HG03175 (cell line): Measurements from ENCODE around the gene FGD2.
"Not testable (repeated sequence)": the region's sequence is repeated elsewhere in the genome, so short reads cannot be mapped to it uniquely, and the experiment has no call there.

Experiments used
- ATAC-seq: cut with Tn5 transposase; IDR thresholded peaks from one replicate; pipeline ENCODE4 v1.9.1; 2021; ENCODE audit warnings: mild to moderate bottlenecking, moderate library complexity; ENCODE audit not compliant: unreplicated experiment

Gene FGD2

GRCh38 chr6:37057128-37057471, 51.6 kb downstream of the FGD2 start:
- no peak for ATAC-seq

GRCh38 chr6:37057678-37058077, 52.2 kb downstream of the FGD2 start:
- ATAC-seq: no peak

DNA sequence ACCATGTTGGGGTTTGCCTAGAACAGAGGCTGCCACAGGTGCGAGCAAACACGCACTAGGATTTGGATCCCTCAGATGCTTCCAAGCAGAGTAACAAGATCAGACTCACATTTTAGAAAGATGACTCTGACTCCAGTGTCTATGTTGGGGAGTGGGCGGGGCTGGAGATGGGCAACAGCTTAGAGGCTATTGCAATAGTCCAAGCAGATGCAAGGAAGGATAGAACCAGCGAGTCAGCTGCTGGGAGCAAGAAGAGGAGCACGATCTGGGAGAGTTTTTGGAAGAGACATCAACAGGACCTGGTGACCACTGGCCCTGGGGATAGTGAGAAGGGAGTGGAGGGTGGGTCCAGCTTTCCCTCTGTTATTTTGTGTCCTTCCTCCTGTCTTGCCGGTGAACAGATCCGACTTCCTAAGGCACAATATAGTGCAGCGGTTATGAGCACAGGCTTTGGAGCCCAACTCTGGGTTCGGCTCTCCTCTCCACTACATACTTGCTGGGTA, 52.7 kb downstream of the FGD2 start:
- no peak for ATAC-seq

GRCh38 chr6:37058984-37059343, 53.5 kb downstream of the FGD2 start:
- not testable (repeated sequence) for ATAC-seq

GRCh38 chr6:37059344-37060194, 54.1 kb downstream of the FGD2 start:
- ATAC-seq: no peak

GRCh38 chr6:37060195-37060559, 54.7 kb downstream of the FGD2 start:
- ATAC-seq: no peak

DNA sequence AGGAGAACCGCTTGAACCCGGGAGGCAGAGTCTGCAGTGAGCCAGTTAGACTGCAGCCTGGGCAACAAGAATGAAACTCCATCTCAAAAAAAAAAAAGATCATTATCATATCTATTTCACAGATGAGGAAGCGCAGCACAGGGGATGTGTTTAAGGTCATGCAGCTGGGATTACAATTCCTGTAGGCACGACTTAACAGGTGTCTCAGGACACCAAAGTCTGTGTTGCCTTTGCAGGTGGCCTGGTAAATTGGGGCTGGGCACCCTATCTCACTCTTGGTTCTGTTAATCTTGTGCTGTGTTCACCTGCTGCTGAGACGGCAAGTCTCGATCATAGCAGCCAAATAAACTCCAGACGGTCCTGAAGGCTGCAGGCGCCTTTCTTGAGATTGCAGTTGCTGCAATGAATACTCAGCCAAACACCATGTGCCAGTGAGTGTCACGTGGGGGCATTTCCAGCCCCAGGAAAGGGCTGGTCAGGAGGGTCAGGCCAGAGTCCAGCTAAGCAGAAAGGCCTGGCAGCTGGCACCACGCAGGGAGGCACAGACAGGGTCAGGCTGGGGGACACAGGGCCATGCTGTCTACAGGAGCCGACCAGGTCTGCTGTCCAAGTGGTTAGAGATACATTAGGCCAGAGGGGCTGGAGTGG, 55.8 kb downstream of the FGD2 start:
- ATAC-seq: no peak

DNA sequence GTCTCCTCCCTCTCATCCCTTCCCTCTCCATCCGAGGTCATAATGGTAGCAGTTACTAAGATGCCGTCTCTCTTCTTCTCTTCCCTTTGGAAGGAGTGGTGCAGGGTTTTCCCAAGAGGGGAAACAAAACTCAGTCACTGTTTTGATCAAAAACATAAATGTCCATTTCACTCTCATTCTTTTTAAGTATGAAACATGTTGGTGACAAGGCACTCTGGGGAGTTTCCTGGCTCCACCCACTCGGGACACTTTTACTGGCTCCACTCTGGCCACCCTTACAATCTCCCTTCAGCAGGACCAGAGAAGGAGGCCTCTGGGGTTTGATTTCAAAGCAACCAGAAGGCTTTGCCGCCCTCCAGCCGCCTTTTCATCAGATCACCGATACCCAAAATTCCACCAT, 57.0 kb downstream of the FGD2 start:
- ATAC-seq: no peak

DNA sequence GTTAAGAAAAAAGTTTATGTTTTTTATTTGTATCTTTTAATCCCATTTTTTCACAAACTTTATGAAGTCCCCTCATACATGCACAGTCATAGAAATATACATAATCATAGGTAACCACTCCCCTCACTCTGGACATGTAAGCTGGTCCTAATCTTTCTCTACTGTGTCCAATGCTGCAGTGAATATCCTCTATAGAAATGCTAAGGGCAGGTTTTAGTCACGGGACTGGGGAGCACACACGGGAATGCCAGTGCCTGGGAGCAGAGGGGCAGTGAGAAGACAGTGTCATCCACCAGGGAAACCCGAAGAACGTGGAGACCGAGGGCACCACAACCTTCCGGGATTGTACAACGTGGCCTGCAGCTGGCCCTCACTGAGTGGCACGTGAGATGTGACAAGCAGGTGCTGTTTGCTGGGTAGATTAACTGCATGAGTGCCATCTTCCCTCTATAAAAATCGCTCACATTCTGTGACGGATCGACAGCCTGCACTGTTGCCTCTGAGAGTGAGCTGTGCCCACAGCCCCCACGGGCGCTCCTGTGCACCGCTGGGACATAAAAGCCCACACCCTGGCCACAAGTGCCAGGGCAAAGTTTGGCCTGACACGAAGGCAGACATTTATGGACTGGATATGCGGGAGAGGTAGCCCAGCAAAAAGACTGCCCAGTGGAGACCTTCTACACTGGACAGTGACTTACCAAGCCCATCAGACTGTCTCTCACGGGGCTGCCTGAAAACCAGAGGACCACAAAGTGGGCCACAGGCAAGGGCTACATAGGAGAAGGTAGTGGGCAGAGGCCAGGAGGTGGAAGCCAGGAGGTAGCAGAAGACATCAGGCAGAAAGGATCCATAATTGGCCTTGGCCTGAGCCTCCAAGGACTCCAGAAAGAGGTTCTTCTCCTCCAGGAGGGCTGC, 63.2 kb downstream of the FGD2 start:
- no peak for ATAC-seq

- no peak for ATAC-seq
Observed at GRCh38 chr6:37069639-37070038, 64.2 kb downstream of the FGD2 start.

DNA sequence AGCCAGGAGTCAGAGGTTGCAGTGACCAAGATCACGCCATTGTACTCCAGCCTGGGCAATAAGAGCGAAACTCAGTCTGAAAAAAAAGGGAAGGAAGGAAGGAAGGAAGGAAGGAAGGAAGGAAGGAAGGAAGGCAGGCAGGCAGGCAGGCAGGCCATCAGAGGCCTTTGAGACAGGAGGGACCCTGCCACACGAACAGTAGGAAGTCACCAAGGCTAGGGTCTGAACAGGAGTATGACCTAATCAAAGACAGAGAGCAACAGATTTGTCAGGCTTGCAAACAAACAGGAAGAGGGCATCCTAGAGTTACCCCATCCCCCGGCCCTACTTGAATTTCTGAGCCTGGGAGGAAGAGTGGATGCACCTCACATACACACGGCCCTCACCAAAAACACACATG, 67.1 kb downstream of the FGD2 start:
- ATAC-seq: no peak

- ATAC-seq: no peak
Observed at GRCh38 chr6:37074053-37074827, 68.8 kb downstream of the FGD2 start.

- ATAC-seq: no peak
Observed at GRCh38 chr6:37077191-37077904, 71.9 kb downstream of the FGD2 start.

DNA sequence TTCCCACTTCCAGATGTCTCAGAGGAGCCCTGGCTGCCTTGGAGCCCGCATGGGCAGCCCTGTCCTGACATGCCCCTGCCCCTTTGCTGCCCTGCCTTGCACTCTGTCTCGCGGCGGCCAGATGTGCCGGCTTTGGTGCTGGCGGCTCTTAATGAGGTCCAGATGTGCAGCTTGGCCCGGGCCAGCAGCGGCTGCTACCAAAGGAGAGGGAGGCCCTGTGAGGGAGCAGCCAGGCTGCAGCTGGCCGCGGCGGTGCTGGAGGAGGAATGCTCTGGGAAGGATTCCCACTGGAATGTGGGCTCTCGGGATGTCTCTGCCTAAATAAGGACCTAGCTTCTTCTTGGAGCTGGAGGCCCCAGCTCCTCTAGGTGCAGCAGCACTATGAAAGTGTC, 72.4 kb downstream of the FGD2 start:
- no peak for ATAC-seq
